Thoracic aorta (tissue), 2 donors: ENCODE data around the gene AP1B1. TPM values are rescaled to one million over a fixed set of nuclear protein-coding genes. Genes with fewer than 3 reads are reported as not detected.

Experiments
- ATAC-seq: fragments of 150-250 bp; one replicate; pipeline ENCODE4 v1.8.0; 2017; ENCODE audit warnings: low read depth; ENCODE audit not compliant: insufficient number of reproducible peaks, low FRiP score
- DNase-seq: peaks from one replicate; pipeline ENCODE4 v3.0.0-alpha.2; 2020; ENCODE audit warnings: low spot score
- H3K27ac ChIP-seq, 2 donors: fragments of 200-600 bp; sonication (generic); 1 replicate in 1 of 2; 2 replicates in 1 of 2; pipeline ENCODE4 v1.5.1; 2016; ENCODE audit warnings: mild to moderate bottlenecking in 2 of 2, moderate library complexity in 2 of 2
- H3K27me3 ChIP-seq: fragments of 200-600 bp; sonication (generic); replicated peaks from 2 replicates; pipeline ENCODE4 v1.6.0; 2016; ENCODE audit warnings: mild to moderate bottlenecking; ENCODE audit not compliant: insufficient read depth
- H3K36me3 ChIP-seq: fragments of 200-600 bp; sonication (generic); one replicate; pipeline ENCODE4 v1.5.1; 2016
- H3K4me1 ChIP-seq, 2 donors: fragments of 200-600 bp; sonication (generic); 1 replicate in 1 of 2; 2 replicates in 1 of 2; pipeline versions ENCODE4 v1.5.1 to v1.6.0; 2016; ENCODE audit warnings: low read depth in 2 of 2, mild to moderate bottlenecking in 1 of 2; ENCODE audit not compliant: control insufficient read depth in 1 of 2
- H3K4me3 ChIP-seq: fragments of 200-600 bp; sonication (generic); 2 replicates; pipeline ENCODE4 v1.5.1; 2016; ENCODE audit warnings: mild to moderate bottlenecking
- H3K9me3 ChIP-seq: fragments of 200-600 bp; sonication (generic); 2 replicates; pipeline ENCODE4 v1.5.1; 2016
- total RNA-seq, 2 donors: library from RNA; depleted of rRNA; stranded (reverse); fragments of >200 nt; gene quantifications; one replicate each; pipeline versions ENCODE4 v1.1.0 to v1.2.3, GENCODE V29; 2016
- TF ChIP-seq, protein P1 (sequence below): fragments of 200-600 bp; sonication (generic); IDR thresholded peaks from one replicate; pipeline ENCODE4 v1.5.1; 2019; ENCODE audit warnings: antibody characterized with exemption

AP1B1 gene
- total RNA-seq, 2 donors from 2014 or later: 59.5 to 73.1 TPM

DNA sequence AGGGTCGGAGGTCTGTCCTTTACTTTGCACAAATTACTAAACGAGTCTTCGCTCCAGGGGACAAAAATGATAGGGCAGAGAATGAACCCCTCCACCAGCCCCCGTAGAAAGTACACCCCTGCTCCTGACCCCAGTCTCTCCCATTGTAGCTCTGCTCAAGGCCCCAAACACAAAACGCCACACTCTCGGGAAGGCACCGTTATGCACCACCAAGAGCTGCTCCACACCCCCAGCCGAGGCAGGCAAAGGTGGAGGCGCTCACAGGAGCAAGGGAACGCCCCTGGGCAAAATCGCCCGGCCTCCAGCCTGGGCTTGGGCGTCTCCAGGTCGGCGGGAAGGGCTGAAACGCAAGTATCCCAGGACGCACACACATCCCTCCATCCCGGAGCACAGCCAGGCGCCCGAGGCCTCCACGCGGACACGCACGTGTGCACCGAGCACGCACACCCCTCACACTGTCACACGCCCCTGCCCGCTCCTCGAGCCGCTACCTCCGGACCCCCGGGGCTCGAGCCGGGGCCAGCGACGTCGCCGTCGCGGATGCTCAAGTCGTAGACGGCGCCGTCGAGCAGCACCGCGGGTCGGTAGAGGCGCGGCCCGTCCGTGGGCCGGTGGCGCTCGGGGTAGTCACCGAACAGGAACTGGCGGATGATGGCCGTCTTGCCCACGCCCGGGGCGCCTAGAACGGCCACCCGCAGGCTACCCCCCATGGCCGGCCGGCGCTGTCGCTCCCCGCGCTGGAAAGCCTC, 73.7 kb downstream of the AP1B1 start:
- no peak for DNase-seq
- Histone ChIP-seq H3K4me1 (peaks cover 30 to 51% of the 10 kb centered on the region in 2 donors), H3K27ac (no peak overlapping the region), H3K36me3 (no peaks in the 10 kb centered on the region), H3K27me3 (peaks cover 15% of the 10 kb centered on the region), H3K4me3 (peak overlapping the region; percentile 57), H3K9me3 (no peaks in the 10 kb centered on the region)
- no peak for ATAC-seq
- TF ChIP-seq, protein P1, sequence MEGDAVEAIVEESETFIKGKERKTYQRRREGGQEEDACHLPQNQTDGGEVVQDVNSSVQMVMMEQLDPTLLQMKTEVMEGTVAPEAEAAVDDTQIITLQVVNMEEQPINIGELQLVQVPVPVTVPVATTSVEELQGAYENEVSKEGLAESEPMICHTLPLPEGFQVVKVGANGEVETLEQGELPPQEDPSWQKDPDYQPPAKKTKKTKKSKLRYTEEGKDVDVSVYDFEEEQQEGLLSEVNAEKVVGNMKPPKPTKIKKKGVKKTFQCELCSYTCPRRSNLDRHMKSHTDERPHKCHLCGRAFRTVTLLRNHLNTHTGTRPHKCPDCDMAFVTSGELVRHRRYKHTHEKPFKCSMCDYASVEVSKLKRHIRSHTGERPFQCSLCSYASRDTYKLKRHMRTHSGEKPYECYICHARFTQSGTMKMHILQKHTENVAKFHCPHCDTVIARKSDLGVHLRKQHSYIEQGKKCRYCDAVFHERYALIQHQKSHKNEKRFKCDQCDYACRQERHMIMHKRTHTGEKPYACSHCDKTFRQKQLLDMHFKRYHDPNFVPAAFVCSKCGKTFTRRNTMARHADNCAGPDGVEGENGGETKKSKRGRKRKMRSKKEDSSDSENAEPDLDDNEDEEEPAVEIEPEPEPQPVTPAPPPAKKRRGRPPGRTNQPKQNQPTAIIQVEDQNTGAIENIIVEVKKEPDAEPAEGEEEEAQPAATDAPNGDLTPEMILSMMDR: no peak

DNA sequence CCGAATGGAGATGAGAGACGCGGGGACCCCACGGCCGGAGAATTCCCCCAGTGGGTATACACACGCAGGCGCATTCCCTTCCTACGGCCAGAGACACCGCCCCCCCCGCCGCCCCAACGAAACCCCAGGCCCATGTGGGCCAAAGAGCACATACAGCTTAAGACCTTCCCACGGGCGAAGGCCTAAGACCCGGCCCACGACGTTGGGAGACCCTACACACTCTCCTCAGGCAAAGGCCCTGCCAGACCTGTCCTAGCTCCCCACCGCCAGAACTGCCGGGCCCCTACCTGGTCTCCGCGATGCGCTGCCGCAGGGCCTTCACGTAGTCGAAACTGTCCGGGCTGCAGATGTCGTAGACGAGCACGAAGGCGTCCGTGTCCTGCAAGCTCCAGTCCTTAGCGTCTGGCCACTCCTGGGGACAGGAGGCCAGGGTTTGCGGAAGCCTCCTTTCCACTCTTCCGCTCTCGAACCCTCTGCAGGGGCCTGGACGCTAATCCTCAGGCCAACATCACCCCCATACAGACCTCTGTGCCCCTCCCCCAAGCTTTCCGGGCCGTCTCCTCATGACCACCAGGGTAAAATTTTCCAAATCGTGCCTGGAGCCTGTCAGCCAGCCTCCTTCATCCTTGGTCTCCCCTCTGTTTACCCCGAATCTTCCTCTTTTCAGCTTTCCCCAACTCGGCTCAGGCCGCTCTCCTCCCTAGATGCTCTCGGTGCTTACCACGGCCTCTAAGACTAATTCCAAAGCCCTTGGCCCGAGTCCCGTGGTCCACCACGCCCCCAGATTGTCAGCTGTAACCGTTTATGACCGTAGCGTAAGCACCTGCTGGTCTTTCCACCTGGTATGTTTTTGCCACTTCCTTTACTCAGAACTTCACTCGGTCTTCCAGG, 74.5 kb downstream of the AP1B1 start:
- Histone ChIP-seq H3K27ac (no peak overlapping the region), H3K4me1 (peaks cover 39 to 60% of the 10 kb centered on the region in 2 donors), H3K27me3 (peaks cover 15% of the 10 kb centered on the region), H3K9me3 (no peaks in the 10 kb centered on the region), H3K36me3 (no peaks in the 10 kb centered on the region), H3K4me3 (peak overlapping the region; percentile 57)
- ATAC-seq: no peak
- TF ChIP-seq, protein P1: no peak
- no peak for DNase-seq

DNA sequence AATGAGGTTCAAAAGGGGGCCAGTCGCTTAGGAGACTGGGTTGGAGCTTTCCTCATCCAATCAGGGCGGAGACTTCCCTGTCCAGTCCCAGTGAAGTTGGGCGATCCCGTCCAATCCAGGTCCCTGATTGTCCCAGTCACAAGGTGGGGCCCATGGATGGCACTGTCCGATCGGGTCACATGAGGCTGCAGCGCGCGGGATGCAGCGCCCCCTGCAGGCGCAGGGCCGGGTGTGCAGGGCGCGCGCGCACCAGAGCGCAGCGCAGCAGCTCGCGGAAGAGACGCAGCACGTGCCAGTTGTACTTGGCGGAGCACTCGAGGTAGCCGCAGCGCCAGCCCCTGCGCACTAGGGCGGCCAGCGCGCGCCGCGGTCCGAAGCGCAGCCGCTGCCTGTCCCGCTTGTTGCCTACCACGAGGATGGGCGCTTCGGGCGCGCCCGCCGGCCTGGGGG, 75.2 kb downstream of the AP1B1 start:
- TF ChIP-seq, protein P1: peak; percentile 82
- Histone ChIP-seq H3K4me3 (no peak overlapping the region), H3K36me3 (no peaks in the 10 kb centered on the region), H3K4me1 (peaks cover 46 to 67% of the 10 kb centered on the region in 2 donors), H3K9me3 (no peaks in the 10 kb centered on the region), H3K27me3 (peaks cover 15% of the 10 kb centered on the region), H3K27ac (no peak overlapping the region)
- no peak for ATAC-seq
- no peak for DNase-seq

DNA sequence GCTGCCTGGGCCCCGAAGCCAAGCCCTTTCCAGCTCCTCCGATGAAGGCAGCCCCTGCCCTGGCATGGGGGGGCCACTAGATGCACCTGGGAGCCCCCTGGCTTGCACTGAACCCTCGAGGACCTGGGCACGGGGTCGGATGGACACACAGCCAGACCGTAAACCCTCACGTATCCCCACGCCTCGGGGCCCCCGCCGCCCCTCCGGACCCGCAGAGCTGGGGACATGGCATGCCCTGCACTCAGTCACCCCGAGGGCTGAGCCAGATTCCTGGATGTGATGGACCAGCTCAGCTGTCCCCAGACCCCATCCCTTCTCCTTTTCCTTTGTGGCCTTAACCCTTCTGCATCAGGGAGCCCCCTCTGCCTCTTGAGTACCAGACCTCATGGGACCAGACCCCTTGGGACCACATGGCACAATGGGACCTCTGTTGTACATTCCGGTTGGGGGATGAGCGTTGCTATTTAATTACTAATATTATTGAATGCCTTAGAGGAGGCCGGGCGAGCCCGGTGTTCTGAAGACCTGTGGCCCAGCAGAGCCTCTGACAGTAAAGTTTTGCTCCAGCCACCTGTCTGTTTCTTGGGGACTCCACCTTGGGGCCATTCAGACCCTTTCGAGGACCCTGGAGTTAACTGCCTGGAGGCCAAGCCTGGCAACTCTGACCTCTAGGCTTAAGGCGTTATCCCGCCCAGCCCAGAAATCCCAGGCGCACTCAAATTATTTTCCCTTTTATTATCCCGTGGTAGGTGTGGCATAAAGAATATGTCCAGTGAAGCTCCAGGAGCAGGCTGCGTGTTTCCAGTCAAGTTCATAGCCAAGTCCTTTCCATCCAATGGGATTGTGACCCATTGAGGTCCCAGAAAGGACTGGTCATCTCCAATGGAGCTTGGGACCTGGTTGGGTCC, 75.9 kb downstream of the AP1B1 start:
- no peak for ATAC-seq
- TF ChIP-seq, protein P1: no peak
- Histone ChIP-seq H3K36me3 (no peaks in the 10 kb centered on the region), H3K27me3 (peaks cover 15% of the 10 kb centered on the region), H3K9me3 (no peaks in the 10 kb centered on the region), H3K4me3 (no peak overlapping the region), H3K27ac (no peak overlapping the region), H3K4me1 (peaks cover 53 to 74% of the 10 kb centered on the region in 2 donors)
- no peak for DNase-seq
